CD4-positive, alpha-beta memory T cell (primary cell): ENCODE results near the gene RABGGTA. TPM values are rescaled to one million over a fixed set of nuclear protein-coding genes. Genes with fewer than 3 reads are reported as not detected.

Source experiments
- CTCF ChIA-PET: fragments of 350-600 bp; sonication (Branson Sonifier 250); formaldehyde crosslinking; loops from one replicate; lab custom pipeline; 2021; ENCODE audit warnings: inconsistent platforms; ENCODE audit not compliant: partially characterized antibody; lab: Charles Lee
- POLR2A ChIA-PET: fragments of 350-600 bp; sonication (Branson Sonifier 250); formaldehyde crosslinking; loops from one replicate; lab custom pipeline; 2021; ENCODE audit not compliant: partially characterized antibody; lab: Charles Lee
- DNase-seq, 5 donors: peaks; one replicate each; pipeline versions ENCODE4 v3.0.0 to v3.0.0-alpha.2; 2020 to 2022; ENCODE audit warnings: mixed read lengths in 1 of 5
- H3K27ac ChIP-seq: one replicate; pipeline ENCODE4 v1.7.0; 2013; ENCODE audit warnings: low read depth, low read length
- H3K27me3 ChIP-seq: 2 replicates; pipeline ENCODE4 v1.7.0; 2013; ENCODE audit warnings: mild to moderate bottlenecking, low read length, moderate library complexity; ENCODE audit not compliant: insufficient read depth
- H3K36me3 ChIP-seq: 2 replicates; pipeline ENCODE4 v1.7.0; 2013; ENCODE audit warnings: mild to moderate bottlenecking, low read length, moderate library complexity; ENCODE audit not compliant: insufficient read depth
- H3K4me1 ChIP-seq: 2 replicates; pipeline ENCODE4 v1.7.0; 2013; ENCODE audit warnings: mild to moderate bottlenecking, low read length, moderate library complexity; ENCODE audit not compliant: insufficient read depth
- H3K4me3 ChIP-seq, 2 donors: one replicate each; pipeline ENCODE4 v1.7.0; 2013; ENCODE audit warnings: low read length in 2 of 2, mild to moderate bottlenecking in 1 of 2
- H3K9me3 ChIP-seq, 2 donors: one replicate each; pipeline ENCODE4 v1.7.0; 2013; ENCODE audit warnings: low read length in 2 of 2, control low read depth in 1 of 2; ENCODE audit not compliant: control insufficient read depth in 1 of 2
- H3K27ac Mint-ChIP-seq, 7 donors: one replicate each; pipeline ENCODE4 v1.8.0; 2020 to 2021; ENCODE audit warnings: mixed read lengths in 7 of 7, mild to moderate bottlenecking in 6 of 7, inconsistent platforms in 3 of 7, moderate library complexity in 3 of 7
- H3K27me3 Mint-ChIP-seq, 2 donors: one replicate each; pipeline ENCODE4 v1.8.0; 2020 to 2021; ENCODE audit warnings: mixed read lengths in 2 of 2
- H3K36me3 Mint-ChIP-seq, 2 donors: one replicate each; pipeline ENCODE4 v1.8.0; 2020 to 2021; ENCODE audit warnings: mixed read lengths in 2 of 2, inconsistent platforms in 1 of 2, mild to moderate bottlenecking in 1 of 2
- H3K4me1 Mint-ChIP-seq, 4 donors: one replicate each; pipeline ENCODE4 v1.8.0; 2020 to 2021; ENCODE audit warnings: mixed read lengths in 4 of 4, mild to moderate bottlenecking in 1 of 4
- H3K4me3 Mint-ChIP-seq, 8 donors: one replicate each; pipeline ENCODE4 v1.8.0; 2020 to 2021; ENCODE audit warnings: mixed read lengths in 8 of 8, mild to moderate bottlenecking in 7 of 8, moderate library complexity in 6 of 8, inconsistent platforms in 3 of 8
- H3K9me3 Mint-ChIP-seq, 8 donors: one replicate each; pipeline ENCODE4 v1.8.0; 2020 to 2021; ENCODE audit warnings: mixed read lengths in 8 of 8, mild to moderate bottlenecking in 5 of 8, inconsistent platforms in 3 of 8, moderate library complexity in 1 of 8
- intact Hi-C: fragments of 100-400 bp; cut with micrococcal nuclease; formaldehyde crosslinking; loops from one replicate; pipeline ENCODE4 v1.15.1; 2023
- polyA plus RNA-seq, 2 donors: library from polyadenylated mRNA; unstranded; fragments of 300-500 nt; fragmentation: Illumina TruSeq; gene quantifications; one replicate each; pipeline ENCODE4 v1.2.3, GENCODE V29; 2021
- total RNA-seq, 2 experiments: library from RNA; stranded (reverse); gene quantifications; one replicate each; pipeline ENCODE4 v1.2.3, GENCODE V29; 2021

The RABGGTA gene
- total and polyA plus RNA-seq, 4 experiments from 2014 or later = 22.9 to 62.5 (median 44.0) TPM

DNA sequence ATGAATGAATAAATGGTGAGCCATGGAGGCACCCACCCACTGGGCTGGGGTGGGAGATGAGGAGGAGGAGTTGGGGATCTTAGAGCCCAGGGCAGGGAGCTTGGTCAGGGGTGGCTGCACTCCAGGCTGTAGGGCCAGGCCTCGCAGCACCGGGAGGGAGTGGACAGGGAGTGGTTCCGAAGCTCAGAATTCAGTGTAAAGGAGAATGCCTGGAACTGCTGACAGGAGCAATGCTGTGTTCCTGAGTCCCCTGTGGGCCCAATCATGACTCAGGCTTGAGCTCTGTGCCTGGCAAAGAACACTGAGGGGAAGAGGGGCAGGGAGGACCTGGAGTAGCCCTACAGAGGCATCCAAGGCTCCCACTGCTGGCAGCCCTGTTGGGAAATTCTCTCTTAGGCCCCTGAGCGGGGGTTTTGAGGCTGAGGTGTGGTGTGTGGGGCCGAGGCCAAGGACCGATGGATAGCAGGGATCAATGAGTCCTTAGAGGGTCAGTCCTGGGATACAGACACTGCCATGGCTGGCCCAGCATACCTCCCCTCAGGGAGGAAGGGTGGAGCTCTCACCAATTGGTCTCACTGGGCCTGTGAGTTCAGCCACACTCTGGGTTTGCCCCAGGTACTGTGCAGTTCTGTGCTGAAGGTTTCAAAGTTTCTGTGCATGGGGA is 9.5 kb upstream of the RABGGTA start:
- no peaks in the 10 kb centered on the region for H3K36me3 Mint-ChIP-seq
- no peaks in the 10 kb centered on the region for H3K27me3 Mint-ChIP-seq
- H3K9me3 ChIP-seq = no peaks in the 10 kb centered on the region
- POLR2A ChIA-PET = interaction anchor here (1.1 to 1.9 kb wide), 3 partner anchors 10 to 34 kb away, joined by 3 to 10 read pairs (median 6); partner anchors contain the start of genes NOP9 and RABGGTA
- no peaks in the 10 kb centered on the region for H3K9me3 Mint-ChIP-seq
- H3K27ac ChIP-seq = no peak overlapping the region
- peaks cover 21 to 44% (median 29%) of the 10 kb centered on the region in 4 donors for H3K4me1 Mint-ChIP-seq
- H3K27me3 ChIP-seq = no peaks in the 10 kb centered on the region
- CTCF ChIA-PET = interaction anchor here (0.9 to 4.1 kb wide), 9 partner anchors 10 to 155 kb away, joined by 3 to 26 read pairs (median 8); partner anchors contain the start of genes CIDEB, DHRS1, NOP9 and RABGGTA
- H3K4me3 ChIP-seq = no peak overlapping the region
- intact Hi-C loops = no loop called here
- H3K36me3 ChIP-seq = no peaks in the 10 kb centered on the region
- H3K4me3 Mint-ChIP-seq = no peak overlapping the region
- H3K4me1 ChIP-seq = peaks cover 22% of the 10 kb centered on the region
- no peak for DNase-seq
- peak overlapping the region in 6 of 7 donors; percentile 38 to 95 (median 74) for H3K27ac Mint-ChIP-seq

DNA sequence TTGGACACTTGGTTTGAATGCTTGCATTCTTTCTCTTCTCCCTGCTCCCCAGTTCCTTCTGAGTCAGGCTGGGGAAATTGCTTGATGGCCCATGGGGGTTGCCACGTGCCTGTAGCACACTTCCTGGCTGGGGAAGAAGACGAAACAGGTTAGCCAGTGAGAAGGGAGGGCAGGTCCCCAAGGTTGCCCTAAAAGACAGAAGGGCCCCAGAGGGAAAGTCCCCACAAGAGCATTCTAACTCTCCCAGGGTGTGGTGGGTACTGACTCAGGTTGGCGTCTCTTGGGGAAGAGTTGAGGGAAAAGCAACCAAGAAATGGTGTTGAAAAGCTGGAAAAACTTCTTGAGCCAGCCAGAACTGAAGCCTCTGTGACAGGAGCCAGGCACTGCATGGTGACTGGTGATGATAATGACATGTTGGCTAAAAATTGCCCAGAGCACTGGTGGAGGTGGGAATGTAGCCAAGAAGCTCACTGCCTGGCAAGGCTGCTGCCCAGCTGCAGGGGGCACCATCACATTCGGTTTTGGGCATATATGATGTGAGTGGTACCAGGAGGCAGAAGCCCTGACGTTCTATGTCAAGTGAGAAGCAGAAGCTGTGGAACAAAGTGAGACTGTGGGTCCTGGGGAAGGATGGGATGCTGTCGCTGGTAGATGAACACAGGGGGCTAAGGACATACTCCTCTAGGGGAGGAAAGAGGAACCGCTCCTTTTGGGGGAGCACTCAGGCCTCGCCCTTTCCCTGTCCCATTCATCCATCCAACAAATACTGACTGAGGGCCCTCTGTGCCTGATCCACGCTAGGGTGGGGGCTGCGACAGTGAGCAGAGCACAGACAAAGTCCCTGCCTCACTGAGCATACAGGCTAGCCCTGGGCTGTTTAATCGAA is 8.1 kb upstream of the RABGGTA start:
- Histone ChIP-seq H3K4me1 (peaks cover 23% of the 10 kb centered on the region), H3K36me3 (no peaks in the 10 kb centered on the region), H3K27me3 (no peaks in the 10 kb centered on the region), H3K4me3 (no peak overlapping the region), H3K27ac (peak overlapping the region; percentile 37), H3K9me3 (no peaks in the 10 kb centered on the region)
- CTCF ChIA-PET = interaction anchor here (0.9 to 4.1 kb wide), 11 partner anchors 8 to 156 kb away, joined by 3 to 26 read pairs (median 8); partner anchors contain the start of genes CIDEB, RABGGTA and TINF2
- H3K4me1 Mint-ChIP-seq = peaks cover 21 to 44% (median 30%) of the 10 kb centered on the region in 4 donors
- H3K36me3 Mint-ChIP-seq = no peaks in the 10 kb centered on the region
- POLR2A ChIA-PET = interaction anchor here (0.8 to 3.1 kb wide), 10 partner anchors 9 to 91 kb away, joined by 3 to 17 read pairs (median 5); partner anchors contain the start of genes DHRS1, IPO4, NOP9 and RABGGTA
- intact Hi-C loops = no loop called here
- H3K27ac Mint-ChIP-seq = peak overlapping the region; percentile 75 to 95 (median 91)
- DNase-seq = peak; percentile 46 to 85 (median 51)
- no peaks in the 10 kb centered on the region for H3K9me3 Mint-ChIP-seq
- H3K27me3 Mint-ChIP-seq = no peaks in the 10 kb centered on the region
- peak overlapping the region in 4 of 8 donors; percentile 43 to 67 (median 46) for H3K4me3 Mint-ChIP-seq

DNA sequence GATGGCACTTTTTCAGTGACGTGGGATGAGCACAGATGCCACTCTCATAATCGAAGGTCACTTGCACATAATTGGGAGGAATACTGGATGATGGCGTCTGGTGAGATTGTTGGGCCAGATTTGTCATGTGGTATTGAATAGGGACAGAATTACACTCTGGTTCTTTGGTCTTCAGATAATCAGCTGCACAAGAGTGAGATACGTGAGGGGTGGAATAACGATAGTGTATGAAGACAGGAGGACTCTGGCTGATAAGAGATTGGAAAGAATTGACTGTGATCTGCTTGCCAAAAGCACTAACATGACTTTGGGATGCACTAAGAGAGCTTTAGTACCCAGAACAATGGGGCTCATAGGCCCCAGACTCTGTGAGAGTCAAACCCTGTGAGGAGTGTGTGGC is 7.0 kb upstream of the RABGGTA start:
- Histone ChIP-seq H3K27ac (no peak overlapping the region), H3K4me3 (no peak overlapping the region), H3K27me3 (no peaks in the 10 kb centered on the region), H3K4me1 (peaks cover 34% of the 10 kb centered on the region), H3K9me3 (no peaks in the 10 kb centered on the region), H3K36me3 (no peaks in the 10 kb centered on the region)
- Mint-ChIP-seq H3K9me3 (no peaks in the 10 kb centered on the region), H3K27ac (peak overlapping the region; percentile 71 to 95 (median 91)), H3K4me3 (peak overlapping the region in 3 of 8 donors; percentile 5 to 45 (median 7)), H3K4me1 (peaks cover 28 to 55% (median 40%) of the 10 kb centered on the region in 4 donors), H3K36me3 (no peaks in the 10 kb centered on the region), H3K27me3 (no peaks in the 10 kb centered on the region)
- no peak for DNase-seq
- ChIA-PET POLR2A (interaction anchor here (1.7 to 3.1 kb wide), 3 partner anchors 21 to 90 kb away, joined by 5 to 17 read pairs (median 9); partner anchors contain the start of genes DHRS1, IPO4, NOP9 and TINF2), CTCF (interaction anchor here (0.6 to 4.1 kb wide), 5 partner anchors 9 to 55 kb away, joined by 3 to 26 read pairs (median 19); partner anchors contain the start of genes CIDEB and TINF2)
- intact Hi-C loops = no loop called here

DNA sequence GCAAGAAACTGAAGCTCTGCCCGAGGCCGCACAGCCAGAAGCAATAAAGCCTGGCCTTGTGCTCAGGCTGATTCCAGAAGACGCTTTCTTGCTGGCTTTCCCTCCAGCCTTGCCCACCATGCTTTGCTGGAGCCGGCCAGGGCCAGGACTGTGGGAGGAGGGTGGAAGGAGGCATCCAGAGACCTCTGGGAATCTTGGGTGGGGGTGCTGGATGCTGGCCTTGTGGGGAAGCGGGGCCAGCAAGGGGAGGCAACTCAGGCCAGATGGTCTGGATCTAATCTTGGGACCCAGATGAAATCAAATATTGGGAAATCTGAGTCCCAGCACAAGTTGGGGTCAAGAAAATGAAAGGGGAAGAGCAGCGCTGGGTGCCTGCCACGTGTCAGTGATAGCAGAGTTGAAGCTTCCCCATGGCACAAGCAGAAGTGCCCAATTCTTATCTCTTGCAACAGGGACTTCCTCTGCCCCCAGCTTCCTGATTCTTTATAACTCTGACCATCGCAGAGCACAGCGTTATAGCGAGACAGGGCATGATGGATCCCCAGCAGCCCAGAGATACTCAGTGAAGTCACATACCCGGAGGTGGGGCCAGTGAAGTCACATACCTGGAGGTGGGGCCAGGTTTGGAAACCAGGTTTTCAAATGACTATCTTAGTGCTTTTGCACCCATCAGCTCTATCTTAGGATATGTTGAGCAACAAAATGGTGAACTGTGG is 6.4 kb upstream of the RABGGTA start:
- DNase-seq = no peak

DNA sequence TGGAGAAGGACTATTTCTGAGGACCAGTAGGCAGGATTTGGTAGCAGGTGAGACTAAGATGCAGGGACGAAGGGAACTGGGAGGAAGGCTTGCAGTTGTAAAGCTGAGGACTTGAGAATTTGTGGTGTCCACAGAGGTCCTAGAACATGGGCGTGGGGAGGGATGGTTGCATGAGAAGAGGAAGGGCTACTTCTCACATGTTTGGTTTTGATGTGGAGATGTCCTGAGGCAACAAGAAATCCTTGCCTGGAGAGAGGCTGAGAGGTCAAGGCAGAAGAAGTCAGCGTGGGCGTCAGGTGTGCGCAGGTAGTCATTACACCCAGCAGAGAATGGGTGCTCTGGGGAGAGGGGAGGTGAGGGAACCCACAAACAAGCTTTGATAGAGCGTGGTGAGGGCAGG is 5.7 kb upstream of the RABGGTA start:
- Mint-ChIP-seq H3K9me3 (no peaks in the 10 kb centered on the region), H3K36me3 (no peaks in the 10 kb centered on the region), H3K4me1 (peaks cover 37 to 67% (median 51%) of the 10 kb centered on the region in 4 donors), H3K27ac (peak overlapping the region in 4 of 7 donors; percentile 20 to 84 (median 80)), H3K27me3 (no peaks in the 10 kb centered on the region), H3K4me3 (peak overlapping the region in 1 of 8 donors; percentile 10)
- ChIA-PET CTCF (interaction anchor here (2.8 to 4.1 kb wide), 3 partner anchors 20 to 56 kb away, joined by 13 to 26 read pairs (median 19); partner anchors contain the start of gene TINF2), POLR2A (no interaction called here)
- no peaks in the 10 kb centered on the region for H3K36me3 ChIP-seq
- intact Hi-C loops = no loop called here
- DNase-seq = no peak
- H3K27ac ChIP-seq = no peak overlapping the region
- peaks cover 43% of the 10 kb centered on the region for H3K4me1 ChIP-seq
- no peak overlapping the region for H3K4me3 ChIP-seq
- H3K9me3 ChIP-seq = no peaks in the 10 kb centered on the region
- H3K27me3 ChIP-seq = no peaks in the 10 kb centered on the region

More for the DNA sequence above, 6.4 kb upstream of the RABGGTA start:
- Mint-ChIP-seq H3K27me3 (no peaks in the 10 kb centered on the region), H3K4me3 (no peak overlapping the region), H3K27ac (peak overlapping the region in 4 of 7 donors; percentile 81 to 91 (median 86)), H3K36me3 (no peaks in the 10 kb centered on the region), H3K4me1 (peaks cover 30 to 60% (median 45%) of the 10 kb centered on the region in 4 donors), H3K9me3 (no peaks in the 10 kb centered on the region)
- Histone ChIP-seq H3K27me3 (no peaks in the 10 kb centered on the region), H3K27ac (no peak overlapping the region), H3K36me3 (no peaks in the 10 kb centered on the region), H3K4me1 (peaks cover 36% of the 10 kb centered on the region), H3K4me3 (no peak overlapping the region), H3K9me3 (no peaks in the 10 kb centered on the region)
- POLR2A ChIA-PET = interaction anchor here (3.1 kb wide), 1 partner anchor 22 kb away, joined by 9 read pairs; the partner anchor contains the start of genes DHRS1 and NOP9
- CTCF ChIA-PET = interaction anchor here (0.6 to 4.1 kb wide), 5 partner anchors 9 to 55 kb away, joined by 3 to 26 read pairs (median 19); partner anchors contain the start of genes CIDEB and TINF2
- intact Hi-C loops = no loop called here

DNA sequence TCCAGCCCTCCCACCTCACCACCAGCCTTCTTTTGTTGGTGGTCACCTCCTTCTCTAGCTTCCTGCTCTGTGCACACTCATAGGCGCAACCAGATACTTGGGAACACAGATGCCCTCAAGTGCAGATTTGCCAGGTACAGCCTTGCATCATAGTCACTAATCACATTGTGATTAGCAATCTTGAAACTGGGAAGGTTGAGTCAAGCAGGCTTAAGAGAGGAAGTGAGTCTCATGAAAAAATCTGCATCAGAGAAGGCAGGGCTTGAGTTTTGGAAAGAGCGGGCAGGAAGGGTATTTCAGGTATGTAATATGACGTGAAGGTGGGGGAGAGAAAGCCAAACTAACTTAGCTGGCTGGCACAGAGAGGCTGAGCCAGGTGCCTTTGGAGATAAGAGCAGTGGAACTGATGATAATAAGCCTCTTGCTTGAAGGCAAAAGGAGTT is 2.7 kb upstream of the RABGGTA start:
- Histone ChIP-seq H3K27me3 (no peaks in the 10 kb centered on the region), H3K9me3 (no peaks in the 10 kb centered on the region), H3K27ac (peak overlapping the region; percentile 58), H3K4me1 (peaks cover 42% of the 10 kb centered on the region), H3K4me3 (no peak overlapping the region), H3K36me3 (peaks cover 4% of the 10 kb centered on the region)
- Mint-ChIP-seq H3K9me3 (no peaks in the 10 kb centered on the region), H3K27ac (peak overlapping the region; percentile 88 to 100 (median 98)), H3K4me3 (peak overlapping the region in 7 of 8 donors; percentile 12 to 57 (median 44)), H3K36me3 (peaks cover 3 to 13% of the 10 kb centered on the region in 2 donors), H3K4me1 (peaks cover 37 to 68% (median 53%) of the 10 kb centered on the region in 4 donors), H3K27me3 (no peaks in the 10 kb centered on the region)
- CTCF ChIA-PET = interaction anchor here (0.7 to 3.9 kb wide), 10 partner anchors 23 to 738 kb away, joined by 3 to 23 read pairs (median 5); partner anchors contain the start of genes CIDEB, LTB4R and TINF2
- intact Hi-C loops = no loop called here
- peak; percentile 61 to 84 (median 63) for DNase-seq
- POLR2A ChIA-PET = interaction anchor here (0.6 to 6.8 kb wide), 7 partner anchors 10 to 74 kb away, joined by 3 to 82 read pairs (median 3); partner anchors contain the start of genes CIDEB, DHRS1, LTB4R and LTB4R2
